HCT116 (cell line): ENCODE measurements around the gene NRCAM. TPM values are rescaled to one million over a fixed set of nuclear protein-coding genes. Genes with fewer than 3 reads are reported as not detected.

Source experiments
- ATAC-seq: fragments of 200-7000 bp; cut with Tn5 transposase; 2 replicates; pipeline ENCODE4 v1.9.1; 2020; ENCODE audit warnings: mild to moderate bottlenecking, moderate library complexity
- BruUV-seq: library from RNA; stranded (reverse); fragments of 400-500 nt; replicated peaks from 2 replicates; lab custom pipeline; 2021; lab: Mats Ljungman, UMichigan
- CTCF ChIA-PET: fragments of 300-600 bp; sonication (Branson Sonifier 250); formaldehyde crosslinking; loops from one replicate; lab custom pipeline; 2021; ENCODE audit warnings: antibody characterized with exemption; lab: Charles Lee
- POLR2A ChIA-PET: fragments of 300-600, 350-600 bp; sonication (Branson Sonifier 250); formaldehyde crosslinking; loops from one replicate; lab custom pipeline; 2021; ENCODE audit warnings: antibody characterized with exemption; lab: Charles Lee
- RAD21 ChIA-PET, 2 experiments: fragments of 300-600 bp; sonication (Branson Sonifier 250); formaldehyde crosslinking; loops; one replicate each; lab custom pipeline; 2023; ENCODE audit warnings: low total read pairs in 2 of 2; ENCODE audit not compliant: uncharacterized antibody in 2 of 2, unreplicated experiment in 2 of 2, low non-redundant PET in 1 of 2; lab: Charles Lee
- DNase-seq: peaks from one replicate; pipeline ENCODE4 v3.0.0-alpha.2; 2010; ENCODE audit warnings: low read depth, low spot score
- H2AFZ ChIP-seq: fragments of 200-600 bp; shearing (Covaris generic), sonication (generic); 2 replicates; pipeline ENCODE4 v1.6.1; 2017; ENCODE audit warnings: low read depth, mixed run types, mixed read lengths, antibody characterized with exemption, low read length; ENCODE audit not compliant: poor library complexity, severe bottlenecking
- H3K27ac ChIP-seq: 2 replicates; pipeline ENCODE4 v1.5.1; 2012; ENCODE audit warnings: low read depth, low read length
- H3K27me3 ChIP-seq: fragments of 200-600 bp; sonication (generic); 2 replicates; pipeline ENCODE4 v1.6.1; 2016; ENCODE audit warnings: mixed run types, low read length, mixed read lengths; ENCODE audit not compliant: insufficient read depth
- H3K36me3 ChIP-seq, 2 experiments: fragments of 200-500 bp in 1 of 2; fragments of 200-600 bp in 1 of 2; sonication (Bioruptor generic) in 1 of 2; sonication (generic) in 1 of 2; 2 replicates each; pipeline versions ENCODE4 v1.5.1 to v1.6.1; 2014 to 2016; ENCODE audit warnings: low read length in 2 of 2, inconsistent platforms in 1 of 2, mixed read lengths in 1 of 2, mixed run types in 1 of 2; ENCODE audit not compliant: insufficient read depth in 2 of 2, control insufficient read depth in 1 of 2
- H3K4me1 ChIP-seq, 2 experiments: fragments of 200-600 bp in 1 of 2; sonication (generic) in 1 of 2; 2 replicates each; pipeline versions ENCODE4 v1.5.1 to v1.6.1; 2012 to 2017; ENCODE audit warnings: low read length in 2 of 2, inconsistent platforms in 1 of 2, mild to moderate bottlenecking in 1 of 2, mixed read lengths in 1 of 2, mixed run types in 1 of 2, moderate library complexity in 1 of 2; ENCODE audit not compliant: insufficient read depth in 2 of 2, control insufficient read depth in 1 of 2
- H3K4me2 ChIP-seq: fragments of 200-600 bp; sonication (generic); 2 replicates; pipeline ENCODE4 v1.6.1; 2017; ENCODE audit warnings: mixed run types, low read length, mixed read lengths
- H3K4me3 ChIP-seq, 2 experiments: fragments of 200-600 bp in 1 of 2; sonication (generic) in 1 of 2; replicated peaks in 1 of 2; 2 replicates each; pipeline ENCODE4 v1.5.1; 2011 to 2016; ENCODE audit warnings: low read length in 2 of 2, control low read depth in 1 of 2, low read depth in 1 of 2, mild to moderate bottlenecking in 1 of 2, mixed read lengths in 1 of 2, mixed run types in 1 of 2
- H3K79me2 ChIP-seq: fragments of 200-600 bp; sonication (generic); 2 replicates; pipeline ENCODE4 v1.6.1; 2017; ENCODE audit warnings: mild to moderate bottlenecking, mixed run types, low read length, moderate library complexity, mixed read lengths; ENCODE audit not compliant: insufficient read depth
- H3K9ac ChIP-seq: fragments of 200-600 bp; sonication (generic); 2 replicates; pipeline ENCODE4 v1.6.1; 2016; ENCODE audit warnings: low read length, mixed read lengths
- H3K9me2 ChIP-seq: fragments of 200-600 bp; sonication (generic), shearing (Covaris generic); 2 replicates; pipeline ENCODE4 v1.6.1; 2017; ENCODE audit warnings: mixed run types, mild to moderate bottlenecking, moderate library complexity; ENCODE audit not compliant: insufficient read depth
- H3K9me3 ChIP-seq, 2 experiments: fragments of 200-500 bp in 1 of 2; fragments of 200-600 bp in 1 of 2; sonication (Bioruptor generic) in 1 of 2; sonication (generic) in 1 of 2; 2 replicates each; pipeline ENCODE4 v1.6.1; 2014 to 2017; ENCODE audit warnings: low read length in 2 of 2, mixed read lengths in 2 of 2, inconsistent platforms in 1 of 2, low read depth in 1 of 2, mild to moderate bottlenecking in 1 of 2, mixed run types in 1 of 2, moderate library complexity in 1 of 2; ENCODE audit not compliant: control insufficient read depth in 1 of 2, insufficient read depth in 1 of 2
- H4K20me1 ChIP-seq: fragments of 200-600 bp; sonication (generic), shearing (Covaris generic); 2 replicates; pipeline ENCODE4 v1.6.1; 2017; ENCODE audit warnings: mixed run types, mild to moderate bottlenecking, moderate library complexity; ENCODE audit not compliant: insufficient read depth
- ATF3 ChIP-seq: IDR thresholded peaks from 2 replicates; pipeline ENCODE4 v1.6.1; 2012
- CBX3 ChIP-seq: IDR thresholded peaks from 2 replicates; pipeline ENCODE4 v1.6.1; 2012; ENCODE audit warnings: low read depth
- CEBPB ChIP-seq: IDR thresholded peaks from 2 replicates; pipeline ENCODE4 v1.6.1; 2012; ENCODE audit warnings: low read depth
- CTCF ChIP-seq, 3 experiments: fragments of 200-600 bp in 1 of 3; sonication (generic) in 1 of 3; IDR thresholded peaks in 2 of 3; conservative IDR thresholded peaks in 1 of 3; 2 replicates each; pipeline ENCODE4 v1.5.1; 2012 to 2017; ENCODE audit warnings: low read depth in 2 of 3, low read length in 2 of 3, antibody characterized with exemption in 1 of 3, borderline replicate concordance in 1 of 3, control low read depth in 1 of 3, mild to moderate bottlenecking in 1 of 3, mixed read lengths in 1 of 3, mixed run types in 1 of 3, moderate library complexity in 1 of 3; ENCODE audit not compliant: insufficient read depth in 1 of 3
- ELF1 ChIP-seq: IDR thresholded peaks from 2 replicates; pipeline ENCODE4 v1.6.1; 2012; ENCODE audit warnings: low read depth, borderline replicate concordance
- EZH2 ChIP-seq: fragments of 200-600 bp; sonication (generic); IDR thresholded peaks from 2 replicates; pipeline ENCODE4 v1.6.1; 2017; ENCODE audit warnings: antibody characterized with exemption, mixed run types
- EZH2phosphoT487 ChIP-seq: fragments of 200-600 bp; IDR thresholded peaks from 2 replicates; pipeline ENCODE4 v1.6.1; 2018; ENCODE audit warnings: antibody characterized with exemption, borderline replicate concordance
- FOSL1 ChIP-seq: IDR thresholded peaks from 2 replicates; pipeline ENCODE4 v1.6.1; 2012; ENCODE audit warnings: low read depth
- JUND ChIP-seq: IDR thresholded peaks from 2 replicates; pipeline ENCODE4 v1.6.1; 2012
- SRF ChIP-seq: IDR thresholded peaks from 2 replicates; pipeline ENCODE4 v1.6.1; 2012; ENCODE audit warnings: low read depth
- ZFX ChIP-seq: fragments of 450-650 bp; IDR thresholded peaks from 2 replicates; pipeline ENCODE4 v1.6.1; 2017
- intact Hi-C: fragments of 100-400 bp; cut with micrococcal nuclease; formaldehyde crosslinking; loops from 2 replicates; pipeline ENCODE4 v1.10.0; 2022
- total RNA-seq: library from RNA; stranded (reverse); gene quantifications from one replicate; pipeline ENCODE4 v1.2.1, GENCODE V29; 2021; ENCODE audit not compliant: unreplicated experiment

The NRCAM gene
- total RNA-seq, 1 experiment from 2014 or later: 0.15 TPM

GRCh38 chr7:108164342-108164741, 291.9 kb downstream of the NRCAM start:
- intact Hi-C loops: no loop called here
- TF ChIP-seq CTCF (IDR thresholded peaks at IDR 0.05 in 2 of 3, conservative IDR thresholded peaks at IDR 0.05 in 1 of 3; ENCODE audit: borderline replicate concordance in 1 of 3, insufficient read depth in 1 of 3, low read depth in 2 of 3, low read length in 2 of 3) (no peak), JUND (no peak), ZFX (no peak), CBX3 (no peak), EZH2 (no peak), ELF1 (no peak)
- no TSS peak for BruUV-seq
- H3K4me1 ChIP-seq: no peaks in the 10 kb centered on the region
- no peak overlapping the region for H3K4me3 ChIP-seq
- POLR2A ChIA-PET: no interaction called here
- H4K20me1 ChIP-seq: no peaks in the 10 kb centered on the region
- H3K4me2 ChIP-seq: no peak overlapping the region
- RAD21 ChIA-PET: no interaction called here
- no peak for DNase-seq
- H3K79me2 ChIP-seq: no peaks in the 10 kb centered on the region
- H2AFZ ChIP-seq: no peak overlapping the region
- no peaks in the 10 kb centered on the region for H3K9me3 ChIP-seq
- no peaks in the 10 kb centered on the region for H3K9me2 ChIP-seq
- CTCF ChIA-PET: no interaction called here
- no peaks in the 10 kb centered on the region for H3K36me3 ChIP-seq
- H3K27ac ChIP-seq: no peak overlapping the region
- no peak for ATAC-seq
- no peaks in the 10 kb centered on the region for H3K27me3 ChIP-seq
- H3K9ac ChIP-seq: no peak overlapping the region

- ChIA-PET CTCF (no interaction called here), RAD21 (no interaction called here), POLR2A (no interaction called here)
- no peak for ATAC-seq
- no peaks in the 10 kb centered on the region for H3K9me2 ChIP-seq
- no TSS peak for BruUV-seq
- no peak overlapping the region for H3K9ac ChIP-seq
- H3K79me2 ChIP-seq: no peaks in the 10 kb centered on the region
- H3K36me3 ChIP-seq: no peaks in the 10 kb centered on the region
- no peak overlapping the region for H3K4me2 ChIP-seq
- intact Hi-C loops: no loop called here
- no peak overlapping the region for H3K4me3 ChIP-seq
- no peaks in the 10 kb centered on the region for H3K4me1 ChIP-seq
- no peak overlapping the region for H3K27ac ChIP-seq
- TF ChIP-seq JUND (no peak), SRF (no peak), CEBPB (no peak), ZFX (no peak), FOSL1 (no peak), ATF3 (no peak), EZH2phosphoT487 (no peak)
- no peaks in the 10 kb centered on the region for H3K9me3 ChIP-seq
- no peak overlapping the region for H2AFZ ChIP-seq
- no peaks in the 10 kb centered on the region for H4K20me1 ChIP-seq
- DNase-seq: no peak
- H3K27me3 ChIP-seq: no peaks in the 10 kb centered on the region
These were observed 297.5 kb downstream of the NRCAM start for GRCh38 chr7:108158776-108159175.
